G401 (cell line): ENCODE measurements around the gene PIP5K1B. TPM values are rescaled to one million over a fixed set of nuclear protein-coding genes. Genes with fewer than 3 reads are reported as not detected.

Source experiments
- DNase-seq: peaks from one replicate; pipeline ENCODE4 v3.0.0-alpha.2; 2015; ENCODE audit warnings: low spot score
- in situ Hi-C: cut with HindIII; loops from 2 replicates; pipeline ENCODE4 v1.10.0; 2016; ENCODE audit warnings: low sequenced_read_pairs, mixed read lengths
- total RNA-seq: library from RNA; depleted of rRNA; stranded (reverse); fragments of >200 nt; shearing (Covaris generic); gene quantifications from 2 replicates; pipeline ENCODE4 v1.2.3, GENCODE V29; 2014

PIP5K1B gene
- total RNA-seq, 1 experiment from 2014 or later, result not detected

- in situ Hi-C loops, result no loop called here
- no peak for DNase-seq
Measured at GRCh38 chr9:68961587-68961986, 256.5 kb downstream of the PIP5K1B start.

GRCh38 chr9:68963416-68963815, 258.4 kb downstream of the PIP5K1B start:
- DNase-seq, result no peak
- in situ Hi-C loops, result no loop called here

GRCh38 chr9:68964102-68964541, 259.1 kb downstream of the PIP5K1B start:
- no peak for DNase-seq
- in situ Hi-C loops, result no loop called here

GRCh38 chr9:68964765-68965164, 259.7 kb downstream of the PIP5K1B start:
- no peak for DNase-seq
- in situ Hi-C loops, result no loop called here

- DNase-seq, result no peak
- in situ Hi-C loops, result no loop called here
Measured at GRCh38 chr9:68966496-68966944, 261.5 kb downstream of the PIP5K1B start.

- in situ Hi-C loops, result no loop called here
- DNase-seq, result no peak
Measured at GRCh38 chr9:68967800-68968199, 262.8 kb downstream of the PIP5K1B start.

- in situ Hi-C loops, result no loop called here
- no peak for DNase-seq
Measured at GRCh38 chr9:68969538-68969937, 264.5 kb downstream of the PIP5K1B start.

GRCh38 chr9:68970151-68970550, 265.1 kb downstream of the PIP5K1B start:
- in situ Hi-C loops, result no loop called here
- DNase-seq, result peak; percentile 10

- in situ Hi-C loops, result no loop called here
Measured at GRCh38 chr9:68973619-68974018, 268.6 kb downstream of the PIP5K1B start.

GRCh38 chr9:68974431-68974830, 269.4 kb downstream of the PIP5K1B start:
- DNase-seq, result no peak
- in situ Hi-C loops, result no loop called here

More at GRCh38 chr9:68973619-68974018, 268.6 kb downstream of the PIP5K1B start:
- DNase-seq, result no peak

GRCh38 chr9:68974901-68975300, 269.9 kb downstream of the PIP5K1B start:
- in situ Hi-C loops, result no loop called here
- DNase-seq, result peak; percentile 5

GRCh38 chr9:68975365-68976043, 270.5 kb downstream of the PIP5K1B start:
- in situ Hi-C loops, result no loop called here
- peak; percentile 29 for DNase-seq

GRCh38 chr9:68978066-68978465, 273.0 kb downstream of the PIP5K1B start:
- no peak for DNase-seq
- in situ Hi-C loops, result no loop called here

- in situ Hi-C loops, result no loop called here
Measured at GRCh38 chr9:68978501-68978900, 273.5 kb downstream of the PIP5K1B start.

GRCh38 chr9:68979538-68980314, 274.7 kb downstream of the PIP5K1B start:
- in situ Hi-C loops, result no loop called here
- peak; percentile 87 for DNase-seq

More at GRCh38 chr9:68978501-68978900, 273.5 kb downstream of the PIP5K1B start:
- DNase-seq, result no peak

GRCh38 chr9:68980341-68980914, 275.4 kb downstream of the PIP5K1B start:
- in situ Hi-C loops, result no loop called here
- DNase-seq, result peak; percentile 64

- no peak for DNase-seq
- in situ Hi-C loops, result no loop called here
Measured at GRCh38 chr9:68981789-68982188, 276.7 kb downstream of the PIP5K1B start.

GRCh38 chr9:68983008-68983411, 278.0 kb downstream of the PIP5K1B start:
- no peak for DNase-seq
- in situ Hi-C loops, result no loop called here

- in situ Hi-C loops, result no loop called here
- no peak for DNase-seq
Measured at GRCh38 chr9:68983522-68984424, 278.7 kb downstream of the PIP5K1B start.
